ENCODE data around the gene GORASP2.

GORASP2 gene

GRCh38 chr2:171008550-171009205, 79.6 kb downstream of the GORASP2 start:
- no peak for DNase-seq

GRCh38 chr2:171009386-171009785, 80.3 kb downstream of the GORASP2 start:
- no peak for DNase-seq

GRCh38 chr2:171013851-171014250, 84.8 kb downstream of the GORASP2 start:
- no peak for DNase-seq

DNA sequence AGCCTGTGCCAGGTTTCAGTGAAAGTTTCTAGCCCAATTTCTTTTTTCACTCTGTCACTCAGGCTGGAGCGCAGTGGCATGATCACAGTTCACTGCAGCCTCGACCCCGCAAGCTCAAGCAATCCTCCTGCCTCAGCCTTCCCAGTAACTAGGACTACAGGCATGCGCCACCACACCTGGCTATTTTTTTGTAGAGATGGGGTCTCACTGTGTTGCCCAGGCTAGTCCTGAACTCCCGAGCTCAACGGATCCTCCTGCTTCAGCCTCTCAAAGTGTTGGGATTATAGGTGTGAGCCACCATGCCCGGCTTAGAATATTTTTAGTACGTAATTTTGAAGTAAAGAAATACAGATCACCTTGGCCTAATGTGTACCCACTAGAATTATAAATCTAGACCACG, 87.1 kb downstream of the GORASP2 start:
- no peak for DNase-seq
